ENCODE measurements around the gene PRDM5.

The PRDM5 gene

DNA sequence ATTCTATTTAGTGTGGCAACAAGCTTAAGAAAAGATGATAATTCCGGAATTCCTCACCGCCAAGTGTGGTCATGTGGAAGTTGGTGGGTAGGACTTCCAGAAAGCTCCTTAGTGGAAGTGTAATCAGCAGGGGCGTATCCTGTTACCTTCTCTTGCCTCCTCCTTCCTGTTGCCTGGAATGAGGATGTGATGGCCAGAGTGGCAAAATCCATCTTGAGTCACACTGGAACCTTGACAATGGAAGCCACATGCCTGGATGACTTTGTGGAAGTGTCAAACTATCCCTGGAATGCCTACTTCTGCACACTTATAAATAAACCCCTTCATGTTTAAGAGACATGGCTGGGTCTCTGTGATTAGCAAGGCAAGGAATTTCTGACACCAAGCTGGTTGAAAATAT lies 191.0 kb downstream of the PRDM5 start:
- CTCF ChIA-PET, result interaction anchor here (0.8 to 1.2 kb wide), 2 partner anchors 18 to 113 kb away, joined by 3 read pairs; no protein-coding TSS in a partner anchor
- POLR2A ChIA-PET, result no interaction called here
- TF ChIP-seq, protein P1, sequence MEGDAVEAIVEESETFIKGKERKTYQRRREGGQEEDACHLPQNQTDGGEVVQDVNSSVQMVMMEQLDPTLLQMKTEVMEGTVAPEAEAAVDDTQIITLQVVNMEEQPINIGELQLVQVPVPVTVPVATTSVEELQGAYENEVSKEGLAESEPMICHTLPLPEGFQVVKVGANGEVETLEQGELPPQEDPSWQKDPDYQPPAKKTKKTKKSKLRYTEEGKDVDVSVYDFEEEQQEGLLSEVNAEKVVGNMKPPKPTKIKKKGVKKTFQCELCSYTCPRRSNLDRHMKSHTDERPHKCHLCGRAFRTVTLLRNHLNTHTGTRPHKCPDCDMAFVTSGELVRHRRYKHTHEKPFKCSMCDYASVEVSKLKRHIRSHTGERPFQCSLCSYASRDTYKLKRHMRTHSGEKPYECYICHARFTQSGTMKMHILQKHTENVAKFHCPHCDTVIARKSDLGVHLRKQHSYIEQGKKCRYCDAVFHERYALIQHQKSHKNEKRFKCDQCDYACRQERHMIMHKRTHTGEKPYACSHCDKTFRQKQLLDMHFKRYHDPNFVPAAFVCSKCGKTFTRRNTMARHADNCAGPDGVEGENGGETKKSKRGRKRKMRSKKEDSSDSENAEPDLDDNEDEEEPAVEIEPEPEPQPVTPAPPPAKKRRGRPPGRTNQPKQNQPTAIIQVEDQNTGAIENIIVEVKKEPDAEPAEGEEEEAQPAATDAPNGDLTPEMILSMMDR (IDR thresholded peaks at IDR 0.05; ENCODE audit: control extremely low read depth, extremely low read depth, low read depth, missing control alignments), result no peak
- no peak for DNase-seq (ENCODE audit: extremely low spot score)

DNA sequence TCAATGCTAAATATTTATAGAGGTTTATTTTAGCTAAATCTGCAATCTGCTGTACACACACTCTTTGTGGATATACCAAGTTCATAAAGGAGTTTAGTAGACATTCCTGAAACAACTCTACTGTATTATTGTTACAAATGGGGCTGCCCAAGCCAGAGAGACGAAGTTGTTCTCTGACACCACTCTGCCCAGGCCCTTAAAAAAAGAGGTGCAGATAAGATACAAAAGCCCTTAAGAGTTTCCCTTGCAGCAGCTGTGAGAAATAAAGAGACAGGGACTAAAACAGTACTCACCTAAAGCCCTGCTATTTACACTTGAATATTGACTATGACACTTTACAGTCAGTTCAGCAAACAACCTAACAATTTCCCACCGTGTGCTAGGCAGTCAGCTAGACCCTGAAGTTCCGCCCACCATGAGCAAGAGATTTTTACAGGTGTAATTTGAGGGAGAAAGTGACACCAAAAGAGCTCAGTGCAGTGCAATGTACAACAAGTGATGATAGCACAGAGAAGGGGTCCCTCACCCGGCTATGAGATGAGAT lies 191.7 kb downstream of the PRDM5 start:
- CTCF ChIA-PET, result interaction anchor here (0.8 to 1.2 kb wide), 3 partner anchors 17 to 114 kb away, joined by 3 read pairs; no protein-coding TSS in a partner anchor
- no peak for DNase-seq (ENCODE audit: extremely low spot score)
- POLR2A ChIA-PET, result no interaction called here
- TF ChIP-seq, protein P1 (IDR thresholded peaks at IDR 0.05; ENCODE audit: control extremely low read depth, extremely low read depth, low read depth, missing control alignments), result no peak

DNA sequence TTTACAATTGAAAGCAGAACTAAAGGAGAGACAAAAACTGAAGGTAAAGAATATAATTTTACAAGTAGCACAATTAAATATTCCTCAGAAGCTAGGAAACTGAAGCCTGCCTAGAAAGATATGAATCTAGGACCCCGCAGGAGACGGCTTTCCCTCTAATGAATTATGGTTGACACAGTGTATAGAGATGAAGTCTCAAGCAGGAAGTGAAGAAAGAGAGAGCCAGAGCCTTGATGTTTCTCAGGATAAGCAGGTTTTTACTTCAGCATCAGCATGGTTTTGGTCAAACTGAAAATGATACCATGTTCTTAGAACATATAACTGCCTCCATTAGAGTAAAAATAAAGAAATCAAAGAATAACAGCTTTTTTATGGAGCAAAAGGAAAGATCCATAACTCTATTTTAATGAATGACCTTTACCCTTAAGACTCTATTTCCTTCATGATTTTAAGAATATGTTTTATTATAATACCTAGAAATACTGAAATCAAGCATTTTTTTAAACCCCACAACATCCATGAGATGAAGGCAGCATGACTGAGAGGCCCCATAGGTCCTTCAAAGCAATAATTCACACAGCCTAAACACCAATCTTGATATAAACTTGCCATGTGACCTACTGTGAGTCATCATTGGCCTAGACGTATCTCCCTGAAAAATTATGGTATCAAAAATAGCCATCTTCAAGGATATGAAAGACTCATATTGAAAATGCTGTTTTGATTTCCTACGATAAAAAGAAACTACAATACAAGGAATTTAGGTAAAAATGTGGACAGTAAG lies 193.4 kb downstream of the PRDM5 start:
- ChIA-PET POLR2A (no interaction called here), CTCF (no interaction called here)
- no peak for DNase-seq (ENCODE audit: extremely low spot score)
- TF ChIP-seq, protein P1 (IDR thresholded peaks at IDR 0.05; ENCODE audit: control extremely low read depth, extremely low read depth, low read depth, missing control alignments), result no peak

DNA sequence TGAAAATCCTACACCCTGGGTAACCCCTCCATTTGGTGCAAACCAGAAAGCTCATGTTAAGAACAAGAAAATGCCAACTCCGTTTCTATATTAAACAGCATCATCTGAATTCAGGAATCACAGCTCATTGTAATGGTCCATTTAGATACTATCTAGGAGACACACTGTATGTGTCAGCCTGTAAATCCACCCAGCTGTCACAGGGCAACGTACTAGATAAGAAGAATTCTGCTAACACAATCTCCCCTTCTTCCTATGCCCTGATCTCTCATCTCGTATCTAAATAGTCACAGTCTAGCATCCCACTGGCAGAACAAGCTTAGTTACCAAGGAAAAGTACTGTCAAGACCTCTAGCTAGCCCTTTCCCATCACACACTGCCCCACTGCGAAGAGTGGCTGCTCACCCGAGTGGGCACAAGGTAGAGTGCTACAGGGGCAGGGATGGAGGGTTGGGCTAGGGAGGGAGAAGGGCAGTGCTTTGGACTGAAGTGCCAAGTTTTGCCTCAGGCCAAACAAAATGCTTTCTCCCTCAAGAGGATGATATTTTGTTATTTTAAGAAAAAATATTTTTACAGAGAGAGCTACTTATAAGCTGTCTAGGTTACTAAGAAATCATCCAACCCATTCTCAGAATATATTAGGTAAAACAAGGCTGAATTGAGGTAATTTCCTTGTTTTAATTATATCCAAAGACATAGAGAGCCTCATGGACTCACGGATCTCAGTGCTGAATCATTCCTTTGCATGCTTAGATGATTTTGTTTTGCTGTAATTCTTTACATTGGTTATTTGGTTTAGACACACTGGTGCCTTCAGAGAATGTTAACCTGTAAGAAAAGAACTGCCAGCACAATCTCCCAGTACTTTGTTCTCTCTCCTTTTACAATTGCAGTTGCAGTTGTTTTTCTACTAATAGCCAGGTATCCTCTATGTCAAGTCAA lies 196.6 kb downstream of the PRDM5 start:
- TF ChIP-seq, protein P1 (IDR thresholded peaks at IDR 0.05; ENCODE audit: control extremely low read depth, extremely low read depth, low read depth, missing control alignments), result no peak
- POLR2A ChIA-PET, result no interaction called here
- DNase-seq (ENCODE audit: extremely low spot score), result no peak
- CTCF ChIA-PET, result interaction anchor here (1.3 kb wide), 1 partner anchor 12 kb away, joined by 3 read pairs; no protein-coding TSS in a partner anchor

DNA sequence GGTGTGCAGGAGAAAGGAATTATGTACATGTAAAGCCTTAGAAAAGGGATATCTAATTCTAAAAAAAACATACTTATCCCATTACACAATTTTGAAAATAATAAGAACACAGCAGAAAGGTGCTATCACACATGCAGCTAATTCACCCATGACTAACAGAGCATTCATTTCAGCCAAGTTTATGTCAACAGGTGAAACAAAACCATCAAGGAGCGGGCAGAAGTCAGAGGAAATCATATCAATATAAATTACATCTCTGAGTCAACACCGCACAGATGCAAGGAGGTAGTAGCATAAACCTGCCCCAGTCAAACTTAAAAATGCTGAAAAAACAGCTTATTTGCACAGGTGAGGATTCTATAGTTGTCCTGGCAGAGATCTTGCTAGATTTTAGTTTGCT lies 197.9 kb downstream of the PRDM5 start:
- CTCF ChIA-PET, result interaction anchor here (1.2 to 1.3 kb wide), 2 partner anchors 13 to 24 kb away, joined by 3 to 4 read pairs; no protein-coding TSS in a partner anchor
- POLR2A ChIA-PET, result no interaction called here
- TF ChIP-seq, protein P1 (IDR thresholded peaks at IDR 0.05; ENCODE audit: control extremely low read depth, extremely low read depth, low read depth, missing control alignments), result no peak
- no peak for DNase-seq (ENCODE audit: extremely low spot score)

DNA sequence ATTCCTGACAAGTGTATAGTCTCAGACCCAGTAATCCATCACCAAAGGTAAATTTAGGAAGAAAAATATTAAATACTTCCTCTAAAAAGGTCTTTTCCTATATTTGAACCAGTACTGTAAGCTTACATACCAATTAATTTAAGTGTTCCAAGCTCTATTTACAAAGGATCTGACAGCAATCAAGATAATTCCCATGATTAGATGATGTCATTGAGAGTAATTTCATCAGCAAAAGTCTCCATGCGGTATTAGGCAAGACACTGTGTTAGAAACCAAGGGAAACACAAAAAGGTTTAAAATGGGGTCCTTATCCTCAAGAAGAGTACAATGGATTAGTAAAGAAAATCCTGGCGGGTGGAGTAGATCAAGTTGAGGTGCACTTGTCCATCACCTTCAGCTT lies 198.5 kb downstream of the PRDM5 start:
- ChIA-PET POLR2A (no interaction called here), CTCF (interaction anchor here (1.2 kb wide), 1 partner anchor 25 kb away, joined by 4 read pairs; no protein-coding TSS in a partner anchor)
- DNase-seq (ENCODE audit: extremely low spot score), result no peak

More for the DNA sequence above, 198.5 kb downstream of the PRDM5 start:
- TF ChIP-seq, protein P1 (IDR thresholded peaks at IDR 0.05; ENCODE audit: control extremely low read depth, extremely low read depth, low read depth, missing control alignments), result no peak

All from GM10248 (cell line).